DND-41 (cell line): ENCODE results near the gene ABHD17A.

Experiments used
- ATAC-seq: fragments of 200-7000 bp; cut with Tn5 transposase; 3 replicates; pipeline ENCODE4 v1.9.1; 2021; ENCODE audit warnings: low read depth; ENCODE audit not compliant: insufficient read depth
- DNase-seq: peaks from one replicate; pipeline ENCODE4 v3.0.0-alpha.2; 2020
- H2AFZ ChIP-seq: 2 replicates; pipeline ENCODE4 v1.6.0; 2012; ENCODE audit warnings: low read depth, low read length
- H3K27ac ChIP-seq: 2 replicates; pipeline ENCODE4 v1.5.1; 2012; ENCODE audit warnings: low read length, inconsistent platforms
- H3K27me3 ChIP-seq: fragments of 200-600 bp; sonication (generic); 2 replicates; pipeline ENCODE4 v1.6.0; 2012; ENCODE audit warnings: low read length, mild to moderate bottlenecking, inconsistent platforms; ENCODE audit not compliant: insufficient read depth, poor library complexity
- H3K36me3 ChIP-seq: 2 replicates; pipeline ENCODE4 v1.5.1; 2012; ENCODE audit warnings: low read length, inconsistent platforms; ENCODE audit not compliant: insufficient read depth
- H3K4me1 ChIP-seq: 2 replicates; pipeline ENCODE4 v1.5.1; 2012; ENCODE audit warnings: mild to moderate bottlenecking, low read length; ENCODE audit not compliant: insufficient read depth
- H3K4me2 ChIP-seq: 2 replicates; pipeline ENCODE4 v1.6.0; 2012; ENCODE audit warnings: mild to moderate bottlenecking, moderate library complexity, low read length, inconsistent platforms; ENCODE audit not compliant: insufficient read depth
- H3K4me3 ChIP-seq, 2 experiments: fragments of 200-600 bp in 1 of 2; shearing (Covaris generic) in 1 of 2; 2 replicates each; pipeline ENCODE4 v1.5.1; 2012 to 2016; ENCODE audit warnings: inconsistent platforms in 2 of 2, low read length in 2 of 2, mild to moderate bottlenecking in 2 of 2, low read depth in 1 of 2, moderate library complexity in 1 of 2
- H3K79me2 ChIP-seq: 2 replicates; pipeline ENCODE4 v1.6.0; 2012; ENCODE audit warnings: low read length, inconsistent platforms; ENCODE audit not compliant: insufficient read depth
- H3K9ac ChIP-seq: 2 replicates; pipeline ENCODE4 v1.6.0; 2012; ENCODE audit warnings: low read depth, mild to moderate bottlenecking, inconsistent platforms, low read length, moderate library complexity
- H3K9me3 ChIP-seq: 2 replicates; pipeline ENCODE4 v1.5.1; 2012; ENCODE audit warnings: low read length, moderate library complexity, mild to moderate bottlenecking, inconsistent platforms; ENCODE audit not compliant: insufficient read depth, severe bottlenecking
- H4K20me1 ChIP-seq: 2 replicates; pipeline ENCODE4 v1.6.0; 2012; ENCODE audit warnings: low read length; ENCODE audit not compliant: insufficient read depth
- EZH2 ChIP-seq: IDR thresholded peaks from 3 replicates; pipeline ENCODE4 v1.6.1; 2012; ENCODE audit warnings: borderline replicate concordance, low read depth, mild to moderate bottlenecking, moderate library complexity, low read length, inconsistent platforms; ENCODE audit not compliant: severe bottlenecking
- TF ChIP-seq, protein P1 (sequence below): IDR thresholded peaks from 2 replicates; pipeline ENCODE4 v1.5.1; 2012; ENCODE audit warnings: borderline replicate concordance, low read length, moderate library complexity, mild to moderate bottlenecking; ENCODE audit not compliant: poor library complexity, severe bottlenecking; ENCODE audit errors: extremely low read depth

The ABHD17A gene

DNA sequence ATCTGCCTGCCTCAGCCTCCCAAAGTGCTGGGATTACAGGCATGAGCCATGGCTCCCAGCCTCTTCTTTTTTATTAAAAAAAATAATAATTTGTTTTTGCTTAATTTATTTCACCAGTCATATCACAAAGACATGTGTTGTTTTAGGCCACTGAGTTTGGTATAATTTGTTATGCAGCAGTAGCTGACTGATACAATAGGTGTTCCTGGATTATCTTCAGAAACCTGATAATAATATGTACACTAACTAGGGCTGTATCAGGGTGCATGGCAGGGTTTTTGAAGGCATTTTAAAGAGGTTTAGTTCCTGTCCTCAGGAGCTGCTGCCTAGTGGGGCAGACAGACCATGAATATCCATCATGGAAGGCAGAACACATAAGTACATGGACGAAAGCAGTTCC is 46.1 kb upstream of the ABHD17A start:
- peaks cover 16% of the 10 kb centered on the region for H3K4me1 ChIP-seq
- H3K79me2 ChIP-seq = no peaks in the 10 kb centered on the region
- no peak overlapping the region for H3K27ac ChIP-seq
- TF ChIP-seq EZH2 = no peak
- TF ChIP-seq, protein P1, sequence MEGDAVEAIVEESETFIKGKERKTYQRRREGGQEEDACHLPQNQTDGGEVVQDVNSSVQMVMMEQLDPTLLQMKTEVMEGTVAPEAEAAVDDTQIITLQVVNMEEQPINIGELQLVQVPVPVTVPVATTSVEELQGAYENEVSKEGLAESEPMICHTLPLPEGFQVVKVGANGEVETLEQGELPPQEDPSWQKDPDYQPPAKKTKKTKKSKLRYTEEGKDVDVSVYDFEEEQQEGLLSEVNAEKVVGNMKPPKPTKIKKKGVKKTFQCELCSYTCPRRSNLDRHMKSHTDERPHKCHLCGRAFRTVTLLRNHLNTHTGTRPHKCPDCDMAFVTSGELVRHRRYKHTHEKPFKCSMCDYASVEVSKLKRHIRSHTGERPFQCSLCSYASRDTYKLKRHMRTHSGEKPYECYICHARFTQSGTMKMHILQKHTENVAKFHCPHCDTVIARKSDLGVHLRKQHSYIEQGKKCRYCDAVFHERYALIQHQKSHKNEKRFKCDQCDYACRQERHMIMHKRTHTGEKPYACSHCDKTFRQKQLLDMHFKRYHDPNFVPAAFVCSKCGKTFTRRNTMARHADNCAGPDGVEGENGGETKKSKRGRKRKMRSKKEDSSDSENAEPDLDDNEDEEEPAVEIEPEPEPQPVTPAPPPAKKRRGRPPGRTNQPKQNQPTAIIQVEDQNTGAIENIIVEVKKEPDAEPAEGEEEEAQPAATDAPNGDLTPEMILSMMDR = no peak
- no peak overlapping the region for H3K4me3 ChIP-seq
- no peak overlapping the region for H3K4me2 ChIP-seq
- no peak for ATAC-seq
- no peaks in the 10 kb centered on the region for H3K9me3 ChIP-seq
- H3K36me3 ChIP-seq = no peaks in the 10 kb centered on the region
- DNase-seq = no peak
- H3K27me3 ChIP-seq = no peaks in the 10 kb centered on the region
- no peaks in the 10 kb centered on the region; the same call in 1 of the 2 replicates for H4K20me1 ChIP-seq
- H3K9ac ChIP-seq = no peak overlapping the region
- H2AFZ ChIP-seq = no peak overlapping the region

DNA sequence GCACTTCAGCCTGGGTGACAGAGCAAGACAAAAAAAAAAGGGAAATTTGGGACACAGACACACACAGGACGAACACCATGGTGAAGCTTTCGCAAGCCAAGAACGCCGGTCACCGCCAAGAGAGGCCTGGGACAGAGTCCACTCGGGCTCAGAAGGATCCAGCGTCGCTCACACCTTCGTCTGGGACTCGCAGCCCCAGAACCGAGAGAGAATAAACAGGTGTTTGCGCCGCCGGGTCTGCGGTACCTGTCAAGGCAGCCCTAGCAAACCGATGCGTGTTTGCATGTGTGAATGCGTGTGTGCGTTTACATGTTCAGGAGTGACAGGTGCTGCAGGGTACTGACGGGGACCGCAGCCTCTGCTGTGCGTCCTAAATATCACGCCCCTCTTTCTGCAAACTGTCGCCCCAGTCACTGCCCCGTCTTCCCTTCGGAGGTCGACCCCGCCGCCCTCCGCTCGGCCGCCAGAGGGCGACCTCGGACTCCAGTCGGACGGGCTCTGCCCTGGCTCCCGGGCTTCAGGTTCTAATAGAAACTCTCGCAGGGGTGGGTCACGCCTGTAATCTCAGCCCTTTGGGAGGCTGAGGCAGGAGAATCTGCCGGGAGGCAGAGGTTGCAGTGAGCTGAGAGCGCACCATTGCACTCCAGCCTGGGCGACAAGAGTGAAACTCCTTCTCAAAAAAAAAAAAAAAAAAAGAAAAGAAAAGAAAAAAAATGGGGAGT is 43.9 kb upstream of the ABHD17A start:
- H2AFZ ChIP-seq = no peak overlapping the region
- peaks cover 16% of the 10 kb centered on the region for H3K4me1 ChIP-seq
- H3K27me3 ChIP-seq = no peaks in the 10 kb centered on the region
- no peaks in the 10 kb centered on the region for H3K9me3 ChIP-seq
- H3K9ac ChIP-seq = 0 out of 2 replicates have a peak overlapping the region, but pooled peaks have one; percentile 9
- no peak for TF ChIP-seq EZH2
- TF ChIP-seq, protein P1 = peak; percentile 94
- H3K36me3 ChIP-seq = peaks cover 6% of the 10 kb centered on the region
- H3K27ac ChIP-seq = no peak overlapping the region
- H3K4me3 ChIP-seq = no peak overlapping the region
- ATAC-seq = peak; percentile 90
- H3K79me2 ChIP-seq = no peaks in the 10 kb centered on the region
- peak; percentile 83 for DNase-seq
- H3K4me2 ChIP-seq = peak overlapping the region; percentile 26; the same call in 1 of the 2 replicates
- H4K20me1 ChIP-seq = no peaks in the 10 kb centered on the region; the same call in none of the 2 replicates

DNA sequence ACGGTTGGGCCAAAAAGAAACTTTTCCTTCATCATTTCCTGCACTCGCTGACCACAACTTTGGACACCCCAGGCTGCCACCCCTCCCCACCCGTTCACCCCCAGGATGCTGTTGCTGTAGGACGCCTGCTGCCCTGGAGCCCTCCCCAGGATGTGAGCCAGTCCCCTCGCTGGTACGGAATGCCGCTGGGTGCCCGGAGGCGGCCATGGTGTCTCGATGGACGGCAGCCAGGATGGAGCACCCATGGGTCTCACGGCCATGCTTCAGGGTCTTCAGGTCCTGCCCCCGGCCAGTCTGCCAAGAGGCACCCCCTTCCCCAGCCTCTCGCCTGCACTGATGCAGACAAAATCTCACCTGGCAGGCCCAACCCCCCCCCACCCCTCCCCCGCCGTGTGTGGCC is 40.2 kb upstream of the ABHD17A start:
- ATAC-seq (no peak), DNase-seq (no peak)
- no peak overlapping the region for H3K4me3 ChIP-seq
- no peaks in the 10 kb centered on the region for H3K27me3 ChIP-seq
- no peak overlapping the region for H3K9ac ChIP-seq
- no peak overlapping the region for H2AFZ ChIP-seq
- peaks cover 33% of the 10 kb centered on the region for H3K36me3 ChIP-seq
- H4K20me1 ChIP-seq = no peaks in the 10 kb centered on the region; the same call in none of the 2 replicates
- no peak overlapping the region for H3K27ac ChIP-seq
- no peak overlapping the region for H3K4me2 ChIP-seq
- H3K9me3 ChIP-seq = no peaks in the 10 kb centered on the region
- H3K79me2 ChIP-seq = no peaks in the 10 kb centered on the region
- H3K4me1 ChIP-seq = peaks cover 16% of the 10 kb centered on the region
- TF ChIP-seq EZH2 = no peak
- TF ChIP-seq, protein P1 = no peak
